IPS-18a (cell line): ENCODE results near the gene DISP3.

Experiments
- H3K27ac ChIP-seq: one replicate; pipeline ENCODE4 v1.5.1; 2013; ENCODE audit warnings: low read length
- H3K27me3 ChIP-seq: one replicate; pipeline ENCODE4 v1.6.1; 2013; ENCODE audit warnings: mild to moderate bottlenecking, low read length; ENCODE audit not compliant: control insufficient read depth, insufficient read depth
- H3K36me3 ChIP-seq: one replicate; pipeline ENCODE4 v1.6.1; 2013; ENCODE audit warnings: low read depth, low read length; ENCODE audit not compliant: control insufficient read depth
- H3K4me1 ChIP-seq: one replicate; pipeline ENCODE4 v1.6.1; 2013; ENCODE audit warnings: low read depth, low read length; ENCODE audit not compliant: control insufficient read depth
- H3K4me3 ChIP-seq: one replicate; pipeline ENCODE4 v1.5.1; 2013; ENCODE audit warnings: low read length
- H3K9ac ChIP-seq: one replicate; pipeline ENCODE4 v1.6.1; 2013; ENCODE audit warnings: mild to moderate bottlenecking, low read length, moderate library complexity
- H3K9me3 ChIP-seq: one replicate; pipeline ENCODE4 v1.6.1; 2013; ENCODE audit warnings: low read depth, low read length; ENCODE audit not compliant: control insufficient read depth

DISP3 gene

DNA sequence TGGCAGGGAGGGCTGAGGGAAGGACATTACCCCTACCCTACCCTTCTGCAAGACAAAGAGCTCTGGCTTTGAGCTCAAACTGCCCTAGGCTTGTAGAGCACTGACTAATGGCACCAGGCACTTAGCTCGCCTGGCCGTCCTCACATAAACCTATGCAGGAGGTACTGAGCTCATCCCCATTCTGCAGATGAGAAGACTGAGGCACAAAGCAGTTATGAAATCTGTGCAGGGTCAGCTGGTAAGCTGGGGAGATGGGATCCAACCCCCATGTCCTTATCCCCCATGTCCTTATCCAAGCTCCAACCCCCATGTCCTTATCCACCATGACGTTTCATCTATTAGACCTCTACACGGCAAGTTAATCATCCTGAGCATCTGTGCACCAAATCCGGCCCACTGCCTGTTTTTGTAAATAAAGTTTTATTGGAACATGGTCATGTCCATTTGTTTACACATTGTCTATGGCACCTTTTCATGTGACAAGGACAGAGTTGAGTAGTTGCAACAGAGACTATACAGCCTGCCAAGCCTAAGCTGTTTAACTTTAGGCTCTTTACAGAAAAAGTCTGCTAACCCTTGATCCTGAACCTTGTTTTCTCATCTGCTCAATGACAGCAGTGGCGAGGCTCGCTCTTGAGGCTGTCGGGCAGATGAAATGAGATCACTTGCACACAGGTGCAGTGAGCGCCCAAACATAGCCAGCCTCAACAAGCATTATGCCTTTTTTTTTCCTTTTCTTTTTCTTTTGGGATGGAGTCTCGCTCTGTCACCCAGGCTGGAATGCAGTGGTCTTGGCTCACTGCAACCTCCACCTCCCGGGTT, 88.5 kb downstream of the DISP3 start:
- no peaks in the 10 kb centered on the region for H3K27me3 ChIP-seq
- H3K9ac ChIP-seq: no peak overlapping the region
- H3K4me3 ChIP-seq: no peak overlapping the region
- no peaks in the 10 kb centered on the region for H3K9me3 ChIP-seq
- no peak overlapping the region for H3K27ac ChIP-seq
- peaks cover 18% of the 10 kb centered on the region for H3K4me1 ChIP-seq
- no peaks in the 10 kb centered on the region for H3K36me3 ChIP-seq

DNA sequence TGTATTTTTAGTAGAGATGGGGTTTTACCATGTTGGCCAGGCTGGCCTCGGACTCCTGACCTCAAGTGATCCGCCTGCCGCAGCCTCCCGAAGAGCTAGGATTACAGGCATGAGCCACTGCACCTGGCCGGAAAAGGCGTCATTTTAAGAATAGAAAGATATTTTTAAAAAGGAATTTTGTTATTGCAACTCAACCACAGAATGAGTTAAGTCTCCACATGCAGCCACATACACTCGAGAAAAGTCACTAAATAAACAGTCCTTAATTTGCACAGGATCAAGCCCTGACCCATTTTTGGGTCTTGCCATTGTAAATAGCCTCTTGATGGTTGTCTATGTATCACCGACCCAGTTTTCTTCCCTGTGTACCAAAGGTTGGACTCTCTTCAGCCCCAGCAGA, 89.7 kb downstream of the DISP3 start:
- Histone ChIP-seq H3K27me3 (no peaks in the 10 kb centered on the region), H3K9me3 (no peaks in the 10 kb centered on the region), H3K9ac (no peak overlapping the region), H3K4me1 (peaks cover 10% of the 10 kb centered on the region), H3K36me3 (no peaks in the 10 kb centered on the region), H3K4me3 (no peak overlapping the region), H3K27ac (no peak overlapping the region)

DNA sequence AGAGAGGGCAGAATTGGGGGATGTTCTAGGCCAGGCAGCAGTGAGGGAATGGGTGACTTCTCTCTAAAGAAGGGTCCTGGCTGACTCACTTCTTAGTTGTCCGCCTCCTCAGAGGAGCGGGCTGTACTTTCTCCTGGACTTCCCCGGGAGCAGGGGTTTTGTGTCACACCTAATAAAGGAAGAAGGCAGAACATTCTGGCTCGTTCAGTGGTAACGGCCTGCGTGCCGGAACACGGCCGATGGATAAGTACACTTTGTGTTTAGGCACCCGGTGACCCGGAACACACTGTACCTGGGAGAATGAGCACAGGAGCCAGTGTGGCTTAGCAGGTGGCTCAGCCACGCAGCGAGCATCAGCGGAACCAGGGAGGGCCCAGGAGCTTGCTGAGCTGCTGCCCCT, 90.6 kb downstream of the DISP3 start:
- Histone ChIP-seq H3K9ac (no peak overlapping the region), H3K27me3 (no peaks in the 10 kb centered on the region)

DNA sequence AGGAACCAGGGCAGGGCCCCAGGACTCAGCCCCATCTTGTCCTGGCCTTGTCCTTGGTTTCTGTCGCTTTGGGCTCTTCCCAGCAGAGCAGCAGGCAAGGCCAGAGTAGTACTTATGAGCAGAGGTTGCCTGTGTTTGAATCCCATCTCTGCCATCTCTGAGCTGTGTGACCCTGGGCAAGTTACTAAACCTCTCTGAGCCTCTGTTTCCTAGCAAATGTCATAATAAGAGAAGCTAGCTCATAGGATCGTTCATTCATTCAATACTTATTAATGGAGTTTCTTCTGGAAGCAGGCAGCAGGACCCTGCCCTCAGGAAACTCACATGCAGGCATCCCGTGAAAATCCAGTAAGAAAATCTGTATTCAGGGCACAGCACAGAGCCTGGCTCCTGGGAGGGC, 91.0 kb downstream of the DISP3 start:
- Histone ChIP-seq H3K36me3 (no peaks in the 10 kb centered on the region), H3K4me1 (no peaks in the 10 kb centered on the region), H3K9ac (no peak overlapping the region), H3K9me3 (no peaks in the 10 kb centered on the region), H3K27me3 (no peaks in the 10 kb centered on the region), H3K4me3 (no peak overlapping the region), H3K27ac (no peak overlapping the region)

More for the DNA sequence above, 90.6 kb downstream of the DISP3 start:
- Histone ChIP-seq H3K4me1 (peaks cover 2% of the 10 kb centered on the region), H3K27ac (no peak overlapping the region), H3K36me3 (no peaks in the 10 kb centered on the region), H3K4me3 (no peak overlapping the region), H3K9me3 (no peaks in the 10 kb centered on the region)

GRCh38 chr1:11570821-11571380, 91.9 kb downstream of the DISP3 start:
- H3K9me3 ChIP-seq: no peaks in the 10 kb centered on the region
- no peaks in the 10 kb centered on the region for H3K36me3 ChIP-seq
- H3K27me3 ChIP-seq: no peaks in the 10 kb centered on the region
- no peaks in the 10 kb centered on the region for H3K4me1 ChIP-seq
- no peak overlapping the region for H3K9ac ChIP-seq
- no peak overlapping the region for H3K4me3 ChIP-seq
- no peak overlapping the region for H3K27ac ChIP-seq

GRCh38 chr1:11571906-11572616, 93.1 kb downstream of the DISP3 start:
- no peak overlapping the region for H3K9ac ChIP-seq
- no peaks in the 10 kb centered on the region for H3K27me3 ChIP-seq
- no peaks in the 10 kb centered on the region for H3K9me3 ChIP-seq
- no peak overlapping the region for H3K4me3 ChIP-seq
- H3K36me3 ChIP-seq: no peaks in the 10 kb centered on the region
- H3K27ac ChIP-seq: no peak overlapping the region
- no peaks in the 10 kb centered on the region for H3K4me1 ChIP-seq

- Histone ChIP-seq H3K4me1 (no peaks in the 10 kb centered on the region), H3K36me3 (no peaks in the 10 kb centered on the region), H3K27me3 (no peaks in the 10 kb centered on the region), H3K4me3 (no peak overlapping the region), H3K9me3 (no peaks in the 10 kb centered on the region), H3K9ac (no peak overlapping the region), H3K27ac (no peak overlapping the region)
These were observed 94.2 kb downstream of the DISP3 start for GRCh38 chr1:11573116-11573692.

GRCh38 chr1:11575553-11575952, 96.6 kb downstream of the DISP3 start:
- H3K9me3 ChIP-seq: no peaks in the 10 kb centered on the region
- H3K27me3 ChIP-seq: no peaks in the 10 kb centered on the region
- no peaks in the 10 kb centered on the region for H3K36me3 ChIP-seq
- no peaks in the 10 kb centered on the region for H3K4me1 ChIP-seq
- H3K9ac ChIP-seq: no peak overlapping the region
- no peak overlapping the region for H3K27ac ChIP-seq
- H3K4me3 ChIP-seq: no peak overlapping the region

- no peaks in the 10 kb centered on the region for H3K4me1 ChIP-seq
- H3K27ac ChIP-seq: no peak overlapping the region
- H3K27me3 ChIP-seq: no peaks in the 10 kb centered on the region
- no peak overlapping the region for H3K4me3 ChIP-seq
- H3K9me3 ChIP-seq: no peaks in the 10 kb centered on the region
- H3K36me3 ChIP-seq: no peaks in the 10 kb centered on the region
- no peak overlapping the region for H3K9ac ChIP-seq
These were observed 97.3 kb downstream of the DISP3 start for GRCh38 chr1:11576109-11576875.

DNA sequence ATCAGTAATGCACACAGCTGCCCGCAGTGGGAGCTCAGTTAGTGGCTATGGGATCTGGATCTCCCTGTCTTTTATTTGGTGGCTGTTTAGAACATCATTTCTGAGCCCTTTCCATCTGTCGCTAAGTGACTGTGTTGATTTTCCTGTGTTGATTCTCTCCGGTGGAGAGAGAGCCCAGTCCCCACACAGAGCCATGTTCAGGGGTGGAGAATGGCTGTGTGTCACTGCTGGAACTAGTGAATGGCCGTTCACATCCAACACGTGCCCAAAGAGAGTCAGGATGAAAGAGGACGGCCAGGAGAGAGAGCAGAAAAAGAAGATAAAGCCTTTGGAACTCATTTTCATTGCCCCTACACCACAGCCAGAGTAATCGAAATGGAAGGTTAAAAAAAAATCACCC, 99.0 kb downstream of the DISP3 start:
- Histone ChIP-seq H3K27ac (no peak overlapping the region), H3K9ac (no peak overlapping the region), H3K9me3 (no peaks in the 10 kb centered on the region), H3K4me1 (no peaks in the 10 kb centered on the region), H3K27me3 (no peaks in the 10 kb centered on the region), H3K4me3 (no peak overlapping the region), H3K36me3 (no peaks in the 10 kb centered on the region)

- Histone ChIP-seq H3K27me3 (no peaks in the 10 kb centered on the region), H3K9ac (no peak overlapping the region), H3K9me3 (no peaks in the 10 kb centered on the region), H3K27ac (no peak overlapping the region), H3K4me3 (no peak overlapping the region), H3K36me3 (no peaks in the 10 kb centered on the region), H3K4me1 (no peaks in the 10 kb centered on the region)
These were observed 100.6 kb downstream of the DISP3 start for GRCh38 chr1:11579506-11579905.
